GM18517 (cell line): ENCODE measurements around the gene LGI4.
"Not testable (repeated sequence)": the region's sequence is repeated elsewhere in the genome, so short reads cannot be mapped to it uniquely, and the experiment has no call there.

Experiments used
- ATAC-seq: cut with Tn5 transposase; IDR thresholded peaks from one replicate; pipeline ENCODE4 v1.9.1; 2021; ENCODE audit warnings: mild to moderate bottlenecking, moderate library complexity; ENCODE audit not compliant: unreplicated experiment

The LGI4 gene

GRCh38 chr19:35107545-35107944 is 27.3 kb downstream of the LGI4 start:
- ATAC-seq = no peak

- no peak for ATAC-seq
Measured at GRCh38 chr19:35106898-35107541, 27.8 kb downstream of the LGI4 start.

- ATAC-seq = no peak
Measured at GRCh38 chr19:35106291-35106583, 28.6 kb downstream of the LGI4 start.

- no peak for ATAC-seq
Measured at GRCh38 chr19:35105411-35106290, 29.2 kb downstream of the LGI4 start.

GRCh38 chr19:35105047-35105410 is 29.8 kb downstream of the LGI4 start:
- ATAC-seq = no peak

- no peak for ATAC-seq
Measured at GRCh38 chr19:35104361-35104760, 30.5 kb downstream of the LGI4 start.

GRCh38 chr19:35103614-35104013 is 31.2 kb downstream of the LGI4 start:
- not testable (repeated sequence) for ATAC-seq

- not testable (repeated sequence) for ATAC-seq
Measured at GRCh38 chr19:35101949-35102348, 32.9 kb downstream of the LGI4 start.

GRCh38 chr19:35100588-35101533 is 34.0 kb downstream of the LGI4 start:
- no peak for ATAC-seq

- no peak for ATAC-seq
Measured at GRCh38 chr19:35099897-35100275, 35.0 kb downstream of the LGI4 start.

GRCh38 chr19:35099155-35099896 is 35.5 kb downstream of the LGI4 start:
- ATAC-seq = no peak

GRCh38 chr19:35098413-35099049 is 36.3 kb downstream of the LGI4 start:
- no peak for ATAC-seq

- no peak for ATAC-seq
Measured at GRCh38 chr19:35095667-35096368, 39.0 kb downstream of the LGI4 start.

GRCh38 chr19:35094656-35095055 is 40.2 kb downstream of the LGI4 start:
- no peak for ATAC-seq

- no peak for ATAC-seq
Measured at GRCh38 chr19:35093941-35094647, 40.8 kb downstream of the LGI4 start.

- no peak for ATAC-seq
Measured at GRCh38 chr19:35093430-35093829, 41.4 kb downstream of the LGI4 start.

GRCh38 chr19:35090506-35091214 is 44.2 kb downstream of the LGI4 start:
- ATAC-seq = no peak

- no peak for ATAC-seq
Measured at GRCh38 chr19:35090160-35090505, 44.7 kb downstream of the LGI4 start.

- ATAC-seq = no peak
Measured at GRCh38 chr19:35089554-35089953, 45.3 kb downstream of the LGI4 start.
